ENCODE results near the gene CYBA.
"Not testable (repeated sequence)": the region's sequence is repeated elsewhere in the genome, so short reads cannot be mapped to it uniquely, and the experiment has no call there.

CYBA gene

DNA sequence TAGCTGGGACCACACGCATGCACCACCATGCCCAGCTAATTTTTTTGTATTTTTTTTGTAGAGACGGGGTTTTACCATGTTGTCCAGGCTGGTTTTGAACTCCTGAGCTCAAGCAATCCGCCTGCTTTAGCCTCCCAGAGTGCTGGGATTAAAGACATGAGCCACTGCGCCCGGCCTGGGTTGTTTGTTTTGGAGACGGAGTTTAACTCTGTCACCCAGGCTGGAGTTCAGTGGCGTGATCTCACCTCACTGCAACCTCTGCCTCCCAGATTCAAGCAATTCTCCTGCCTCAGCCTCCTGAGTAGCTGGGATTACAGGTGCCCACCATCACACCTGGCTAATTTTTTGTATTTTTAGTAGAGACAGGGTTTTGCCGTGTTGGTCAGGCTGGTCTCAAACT is 41.4 kb downstream of the CYBA start:
- not testable (repeated sequence) for DNase-seq

DNA sequence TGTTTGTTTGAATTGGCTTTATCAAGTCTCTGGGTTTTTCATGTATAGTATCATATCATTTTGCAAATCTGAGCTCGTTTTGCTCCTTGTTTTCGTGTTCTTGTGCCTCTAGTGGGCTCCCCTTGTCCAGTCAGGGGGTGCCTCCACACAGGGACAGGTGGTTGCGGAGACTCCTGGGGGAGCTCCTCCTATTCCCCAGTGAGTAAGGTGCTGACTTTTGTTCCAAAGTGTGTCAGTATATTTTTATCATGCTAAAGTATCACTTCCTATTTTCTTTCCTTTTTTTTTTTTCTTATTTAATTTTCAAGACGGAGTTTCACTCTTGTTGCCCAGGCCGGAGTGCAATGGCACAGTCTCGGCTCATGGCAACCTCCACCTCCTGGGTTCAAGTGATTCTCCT is 42.8 kb downstream of the CYBA start:
- no peak for DNase-seq

DNA sequence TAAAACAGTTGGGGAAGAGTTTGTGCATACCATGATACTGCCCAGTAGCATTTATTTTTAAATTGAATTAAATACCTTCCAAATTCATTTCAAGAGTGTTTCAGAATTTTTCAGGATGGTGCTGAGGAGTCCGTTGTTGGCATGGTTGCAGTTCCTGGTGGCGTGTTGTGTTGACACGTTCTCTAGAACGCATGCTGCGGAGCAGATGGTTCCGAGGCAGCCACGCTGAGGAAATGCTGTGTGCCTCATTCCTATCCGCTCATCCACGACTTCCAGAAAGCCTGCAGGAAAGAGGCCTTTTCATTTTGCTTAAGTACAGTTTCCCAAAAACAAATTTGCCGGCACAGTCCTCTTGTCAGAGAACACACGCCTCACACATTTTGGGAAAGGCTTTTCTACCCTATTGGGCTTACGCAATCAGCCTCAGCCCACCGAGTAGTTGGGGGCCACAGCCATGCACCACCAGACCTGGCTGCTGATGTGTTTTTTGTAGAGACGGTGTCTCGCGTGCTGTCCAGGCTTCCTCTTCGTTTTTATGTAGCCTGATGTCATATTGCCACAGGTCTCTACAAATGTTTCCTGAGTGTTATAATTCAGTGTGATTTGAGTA is 44.6 kb downstream of the CYBA start:
- DNase-seq = no peak

GRCh38 chr16:88605186-88606147 is 45.4 kb downstream of the CYBA start:
- DNase-seq = no peak

GRCh38 chr16:88602091-88602490 is 48.8 kb downstream of the CYBA start:
- no peak for DNase-seq

GRCh38 chr16:88601313-88602036 is 49.4 kb downstream of the CYBA start:
- DNase-seq = no peak

GRCh38 chr16:88600539-88600896 is 50.3 kb downstream of the CYBA start:
- no peak for DNase-seq

GRCh38 chr16:88599825-88600538 is 50.9 kb downstream of the CYBA start:
- DNase-seq = no peak

GRCh38 chr16:88599092-88599733 is 51.6 kb downstream of the CYBA start:
- DNase-seq = no peak

GRCh38 chr16:88597856-88598491 is 52.9 kb downstream of the CYBA start:
- no peak for DNase-seq

DNA sequence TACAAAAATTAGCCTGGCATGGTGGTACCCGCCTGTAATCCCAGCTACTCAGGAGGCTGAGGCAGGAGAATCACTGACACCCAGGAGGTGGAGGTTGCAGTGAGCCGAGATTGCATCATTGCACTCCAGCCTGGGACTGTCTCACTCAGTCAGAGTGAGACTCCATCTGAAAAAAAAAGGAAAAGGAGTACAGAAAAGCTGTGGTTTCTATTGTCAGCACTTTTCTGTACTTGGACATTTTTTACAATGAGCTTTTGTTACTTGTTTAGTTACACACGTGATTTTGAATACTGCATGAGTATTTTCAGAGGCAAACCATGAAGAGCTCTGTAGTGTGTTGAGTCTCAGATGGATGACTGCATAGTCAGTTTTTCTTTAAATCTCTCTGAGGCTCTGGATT is 54.4 kb downstream of the CYBA start:
- no peak for DNase-seq

DNA sequence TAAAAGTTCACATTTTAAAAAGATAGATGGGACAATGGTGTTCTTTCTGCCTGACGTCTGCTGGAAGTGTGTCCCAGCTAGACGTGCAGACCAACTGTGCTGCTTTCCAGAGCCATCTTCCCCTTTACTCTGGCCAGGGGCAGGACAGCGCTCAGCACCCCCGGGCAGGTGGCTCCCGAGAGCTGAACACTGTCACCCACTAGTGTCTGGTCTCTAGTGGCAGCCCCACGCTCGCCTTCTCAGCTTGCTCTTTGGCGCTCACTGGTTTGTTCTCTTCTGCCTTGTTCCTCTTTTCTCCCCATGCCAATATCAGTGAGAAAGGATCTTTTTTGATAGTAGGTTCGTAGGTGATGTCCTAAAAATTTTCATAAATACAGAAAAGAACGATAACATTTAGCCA is 54.9 kb downstream of the CYBA start:
- no peak for DNase-seq

DNA sequence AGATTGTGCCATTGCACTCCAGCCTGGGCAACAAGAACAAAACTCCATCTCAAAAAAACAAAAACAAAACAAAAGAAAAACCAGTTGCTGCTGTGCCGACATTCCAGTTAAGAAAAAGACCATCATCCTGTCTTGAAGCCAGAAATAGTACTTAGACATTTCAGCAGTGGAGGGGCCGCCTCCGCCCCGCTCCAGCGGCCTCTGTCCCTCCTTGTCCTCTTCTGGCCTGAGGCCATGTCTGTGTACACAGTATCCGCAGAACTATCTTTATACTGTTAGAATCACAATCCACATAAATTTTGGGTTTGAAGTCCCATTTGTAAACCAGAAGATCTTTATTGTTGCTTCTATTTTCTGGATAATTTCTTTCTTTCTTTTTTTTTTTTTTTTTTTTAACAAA is 55.8 kb downstream of the CYBA start:
- no peak for DNase-seq

- no peak for DNase-seq
Observed at GRCh38 chr16:88593910-88594309, 56.9 kb downstream of the CYBA start.

DNA sequence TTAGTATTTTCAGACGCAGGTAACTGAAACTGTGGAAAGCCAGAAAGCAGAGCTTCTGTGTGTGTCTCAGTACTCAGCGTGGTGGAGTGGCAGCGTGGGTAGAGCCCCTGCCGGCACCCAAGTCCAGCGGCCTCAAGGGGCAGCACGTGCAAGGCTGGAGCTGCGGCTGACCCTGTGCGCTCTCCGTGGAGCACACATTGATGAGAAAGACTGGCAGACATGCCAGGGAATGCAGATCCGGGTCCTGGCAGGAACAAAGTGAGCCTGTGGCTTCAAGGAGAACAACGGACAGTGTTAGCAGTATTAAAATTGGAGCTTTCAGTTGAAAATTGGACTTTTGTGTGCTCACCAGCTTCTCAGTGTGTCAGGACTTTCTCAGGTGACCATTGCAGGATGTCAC is 57.4 kb downstream of the CYBA start:
- no peak for DNase-seq

Measured in fibroblast of skin of back (primary cell).